Large intestine (tissue), 3 donors: ENCODE results near the gene HIC2. TPM values are rescaled to one million over a fixed set of nuclear protein-coding genes. Genes with fewer than 3 reads are reported as not detected.
"Not testable (repeated sequence)": the region's sequence is repeated elsewhere in the genome, so short reads cannot be mapped to it uniquely, and the experiment has no call there.

Experiments
- DNase-seq, 2 donors: peaks; one replicate each; pipeline versions ENCODE4 v3.0.0 to v3.0.0-alpha.2; 2013
- H3K27ac ChIP-seq: one replicate; pipeline ENCODE4 v1.5.1; 2013; ENCODE audit warnings: low read length
- H3K27me3 ChIP-seq: 2 replicates; pipeline ENCODE4 v1.6.1; 2013; ENCODE audit warnings: low read length; ENCODE audit not compliant: control insufficient read depth, insufficient read depth
- H3K36me3 ChIP-seq: 2 replicates; pipeline ENCODE4 v1.6.1; 2013; ENCODE audit warnings: low read length; ENCODE audit not compliant: control insufficient read depth, insufficient read depth
- H3K4me1 ChIP-seq: one replicate; pipeline ENCODE4 v1.6.1; 2013; ENCODE audit warnings: low read length; ENCODE audit not compliant: control insufficient read depth, insufficient read depth
- H3K4me3 ChIP-seq: one replicate; pipeline ENCODE4 v1.5.1; 2013; ENCODE audit warnings: low read length
- H3K9me3 ChIP-seq: one replicate; pipeline ENCODE4 v1.6.1; 2013; ENCODE audit warnings: mild to moderate bottlenecking, low read depth, low read length, moderate library complexity; ENCODE audit not compliant: control insufficient read depth
- WGBS: methylation state at CpG from one replicate; pipeline ENCODE4 v1.1.5; 2013; ENCODE audit warnings: low lambda C conversion rate; ENCODE audit not compliant: insufficient coverage; 5-methylcytosine and 5-hydroxymethylcytosine counted together
- polyA plus RNA-seq: library from polyadenylated mRNA; unstranded; fragments of 120-200 nt; gene quantifications from one replicate; pipeline ENCODE4 v1.2.1, GENCODE V29; 2013

Gene HIC2
- polyA plus RNA-seq, 1 donor, result 24.4 TPM

GRCh38 chr22:21493789-21494782, 76.9 kb downstream of the HIC2 start:
- H3K4me1 ChIP-seq, H3K36me3 ChIP-seq, H3K4me3 ChIP-seq, DNase-seq, H3K27me3 ChIP-seq, H3K27ac ChIP-seq, H3K9me3 ChIP-seq: not testable (repeated sequence)
- WGBS, result no CpG with 5 or more reads among the region's 23 CpGs

DNA sequence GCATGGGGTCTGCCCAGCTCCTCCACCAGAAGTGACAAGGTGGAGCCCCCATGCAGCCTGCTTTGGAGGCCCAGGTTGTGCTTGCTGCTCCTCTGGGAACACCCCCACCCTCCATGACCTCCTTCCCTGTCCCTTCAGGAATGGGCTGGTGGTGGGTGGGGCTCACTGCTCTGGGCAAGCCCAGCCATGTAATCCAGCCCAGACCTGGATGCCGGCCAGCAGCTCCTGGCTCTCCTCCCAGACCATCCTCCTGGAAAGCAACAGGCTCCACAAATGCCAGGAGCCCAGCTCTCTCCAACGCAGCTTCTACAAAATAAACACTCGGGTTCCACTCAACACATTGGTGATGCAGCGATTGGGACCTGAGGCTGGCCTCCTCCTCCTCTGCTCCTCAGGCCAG, 80.8 kb downstream of the HIC2 start:
- H3K4me3 ChIP-seq, H3K4me1 ChIP-seq, H3K27ac ChIP-seq, DNase-seq, H3K36me3 ChIP-seq, H3K9me3 ChIP-seq, H3K27me3 ChIP-seq: not testable (repeated sequence)
- WGBS, result no CpG with 5 or more reads among the region's 4 CpGs

GRCh38 chr22:21498489-21498888, 81.3 kb downstream of the HIC2 start:
- not testable (repeated sequence) for H3K36me3 ChIP-seq, H3K27me3 ChIP-seq, H3K9me3 ChIP-seq, H3K27ac ChIP-seq, DNase-seq, H3K4me1 ChIP-seq, H3K4me3 ChIP-seq
- WGBS, result no CpG with 5 or more reads among the region's 7 CpGs

GRCh38 chr22:21499623-21500506, 82.7 kb downstream of the HIC2 start:
- not testable (repeated sequence) for H3K27ac ChIP-seq, H3K27me3 ChIP-seq, H3K4me3 ChIP-seq, H3K36me3 ChIP-seq, H3K9me3 ChIP-seq, H3K4me1 ChIP-seq, DNase-seq
- WGBS, result no CpG with 5 or more reads among the region's 16 CpGs

Other genes with a start within 250 kb of the HIC2 start
- gene RIMBP3B, start 33.6 kb upstream of the HIC2 start, polyA plus RNA-seq, result 0.06 TPM
- gene TMEM191C, start 50.0 kb downstream of the HIC2 start, polyA plus RNA-seq, result 4.6 TPM
- 0.04 TPM for gene RIMBP3C, start 134.1 kb downstream of the HIC2 start, polyA plus RNA-seq
- 54.9 TPM for gene UBE2L3, start 150.3 kb downstream of the HIC2 start, polyA plus RNA-seq
- gene YDJC, start 212.7 kb downstream of the HIC2 start, polyA plus RNA-seq, result 27.6 TPM
- 0.28 TPM for gene CCDC116, start 215.4 kb downstream of the HIC2 start, polyA plus RNA-seq
- gene SDF2L1, start 224.9 kb downstream of the HIC2 start, polyA plus RNA-seq, result 37.5 TPM
- gene PPIL2, start 248.6 kb downstream of the HIC2 start, polyA plus RNA-seq, result 48.9 TPM